GM12892 (cell line): ENCODE results near the gene SLC7A11.

Source experiments
- POLR2A ChIP-seq: IDR thresholded peaks from 2 replicates; pipeline ENCODE4 v1.6.1; 2011; ENCODE audit warnings: low read depth, low read length, control low read depth
- POLR2AphosphoS5 ChIP-seq: IDR thresholded peaks from 2 replicates; pipeline ENCODE4 v1.6.1; 2011; ENCODE audit warnings: low read depth, low read length, control low read depth

DNA sequence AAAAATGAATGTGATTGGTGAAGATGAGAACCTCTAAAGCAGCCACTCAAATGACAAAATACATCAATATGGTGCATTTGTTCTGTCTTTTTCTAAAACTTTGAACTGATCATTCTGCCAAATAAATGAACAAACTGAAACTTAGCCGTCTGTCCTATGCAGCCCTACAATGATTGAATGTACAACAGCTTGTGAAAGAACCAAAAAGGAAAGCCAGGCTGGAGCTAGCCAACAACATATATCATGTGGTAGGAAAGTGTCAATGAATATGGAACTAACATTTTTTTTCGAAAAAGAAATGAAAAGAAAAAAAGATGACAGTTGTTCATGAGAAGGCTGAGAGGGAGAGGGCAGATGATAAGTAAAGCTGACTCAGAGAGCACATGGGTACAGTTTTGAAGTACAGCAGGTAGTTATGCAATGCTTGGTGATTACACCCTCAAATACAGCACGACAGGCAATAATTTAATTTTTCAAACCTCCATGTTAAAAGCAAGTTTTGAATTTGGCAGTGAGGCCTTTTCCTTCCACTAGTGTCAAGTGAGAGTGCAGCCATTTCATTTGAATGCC lies 21.2 kb upstream of the SLC7A11 start:
- TF ChIP-seq POLR2A (no peak), POLR2AphosphoS5 (no peak)
